NCI-H146 treated with DMSO at 0.1 percent for 48 hours (cell line): Measurements from ENCODE around the gene AP2M1.
A peak's percentile ranks its signal among the peaks of the same experiment; 100 is the strongest.
"Not testable (repeated sequence)": the region's sequence is repeated elsewhere in the genome, so short reads cannot be mapped to it uniquely, and the experiment has no call there.

Experiments
- DNase-seq: peaks from one replicate; lab custom pipeline; 2025; ENCODE audit not compliant: unreplicated experiment; lab: John Stamatoyannopoulos, UW

The AP2M1 gene

DNA sequence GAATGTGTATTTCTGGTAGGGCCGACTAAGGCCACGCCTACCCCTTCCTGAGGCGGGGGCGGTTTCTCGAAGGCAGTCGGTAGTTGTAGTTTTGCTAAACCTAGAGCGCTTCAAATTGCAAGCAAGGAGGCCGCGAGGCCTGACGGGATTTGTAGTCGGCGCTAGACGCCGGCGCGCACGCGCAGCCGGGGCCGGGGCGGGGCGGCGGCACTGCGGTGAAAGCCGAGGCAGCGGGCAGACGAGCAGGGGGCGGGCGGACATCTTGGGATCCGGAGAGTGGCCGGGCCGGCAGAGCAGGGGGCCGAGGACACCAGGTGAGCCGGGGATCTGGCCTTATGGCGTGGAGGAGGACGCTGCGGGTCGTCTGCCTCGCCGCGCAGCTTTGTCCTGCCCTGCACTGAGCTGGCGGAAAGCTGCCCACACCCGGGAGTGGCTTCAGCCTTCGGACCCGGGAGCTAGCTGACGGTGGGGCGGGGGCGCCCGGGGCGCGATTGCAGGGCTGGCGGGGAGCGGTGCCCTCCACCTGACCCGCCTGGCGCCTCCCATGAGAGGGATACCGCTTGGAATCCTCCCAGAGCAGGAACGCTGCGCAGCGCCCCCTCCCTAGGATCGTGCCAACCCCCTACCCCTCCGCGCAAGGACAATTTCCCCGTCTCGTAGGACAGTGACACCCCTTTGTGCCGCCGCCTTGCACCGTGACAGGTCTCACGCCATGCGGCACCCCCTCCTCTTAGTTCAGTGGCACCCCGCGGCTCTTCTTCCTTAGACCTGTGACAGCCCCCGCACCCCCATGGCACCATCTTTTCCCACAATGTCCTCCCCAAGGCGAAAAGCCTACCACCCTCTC, at the start of gene AP2M1:
Gene AP2M1, plus strand, starts transcription at position 210 of the 847 bp plus-strand sequence. CDS start 2,139 bp downstream, outside the sequence.
- DNase-seq, result peak; percentile 100

DNA sequence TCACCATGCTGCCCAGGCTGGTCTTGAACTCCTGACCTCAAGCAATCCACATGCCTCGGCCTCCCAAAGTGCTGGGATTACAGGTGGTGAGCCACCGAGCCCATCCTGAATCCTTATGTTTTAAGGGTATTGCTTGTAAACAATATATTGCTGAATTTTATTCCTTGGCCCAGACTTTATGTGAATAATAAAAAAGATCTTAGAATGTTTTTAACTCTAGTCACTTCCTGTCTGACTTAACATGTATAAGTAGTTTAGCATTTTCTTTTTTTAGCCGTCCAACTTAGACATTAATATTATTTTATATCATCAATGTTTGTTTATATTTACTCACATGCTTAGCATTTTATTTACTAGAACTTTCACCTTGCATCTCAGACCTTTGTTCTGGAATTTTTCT, 48.6 kb upstream of the AP2M1 start:
- DNase-seq, result no peak

DNA sequence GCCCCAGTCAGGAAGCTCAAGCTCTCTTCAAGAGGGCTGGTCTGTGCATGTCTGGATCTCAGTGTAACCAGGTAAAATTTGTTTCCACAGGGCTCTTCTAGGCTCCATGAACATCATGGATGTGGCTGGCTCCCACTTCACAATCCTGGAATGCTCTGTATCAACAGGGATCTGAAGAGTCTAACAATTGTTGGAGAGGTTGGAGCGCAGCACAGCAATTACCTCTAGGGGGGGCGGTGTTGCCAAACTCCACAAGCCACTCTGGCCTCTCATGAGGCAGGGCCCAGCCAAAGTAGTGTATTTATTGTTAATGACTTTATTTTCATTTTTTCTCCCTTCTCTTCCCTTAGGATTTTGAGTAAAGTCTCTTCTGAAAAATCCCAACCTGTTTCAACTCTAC, 45.6 kb upstream of the AP2M1 start:
- no peak for DNase-seq

DNA sequence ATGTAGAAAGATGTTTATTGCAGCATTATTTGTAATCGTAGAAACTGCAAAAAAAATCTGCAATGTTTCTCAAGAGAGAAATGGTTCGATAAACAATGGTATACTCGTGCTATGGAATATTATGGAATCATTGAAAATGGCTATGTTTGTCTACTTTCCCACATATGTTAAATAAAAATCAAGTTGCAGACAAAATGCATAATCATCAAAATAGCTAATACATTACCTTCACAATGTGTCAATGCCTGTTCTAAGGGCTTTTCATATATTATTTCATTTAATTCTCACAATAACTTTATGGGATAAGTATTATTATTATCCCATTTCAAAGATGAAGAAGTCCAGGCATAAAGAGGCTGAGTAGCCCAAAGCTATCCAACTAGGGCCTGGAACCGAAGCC, 41.7 kb upstream of the AP2M1 start:
- DNase-seq, result no peak

DNA sequence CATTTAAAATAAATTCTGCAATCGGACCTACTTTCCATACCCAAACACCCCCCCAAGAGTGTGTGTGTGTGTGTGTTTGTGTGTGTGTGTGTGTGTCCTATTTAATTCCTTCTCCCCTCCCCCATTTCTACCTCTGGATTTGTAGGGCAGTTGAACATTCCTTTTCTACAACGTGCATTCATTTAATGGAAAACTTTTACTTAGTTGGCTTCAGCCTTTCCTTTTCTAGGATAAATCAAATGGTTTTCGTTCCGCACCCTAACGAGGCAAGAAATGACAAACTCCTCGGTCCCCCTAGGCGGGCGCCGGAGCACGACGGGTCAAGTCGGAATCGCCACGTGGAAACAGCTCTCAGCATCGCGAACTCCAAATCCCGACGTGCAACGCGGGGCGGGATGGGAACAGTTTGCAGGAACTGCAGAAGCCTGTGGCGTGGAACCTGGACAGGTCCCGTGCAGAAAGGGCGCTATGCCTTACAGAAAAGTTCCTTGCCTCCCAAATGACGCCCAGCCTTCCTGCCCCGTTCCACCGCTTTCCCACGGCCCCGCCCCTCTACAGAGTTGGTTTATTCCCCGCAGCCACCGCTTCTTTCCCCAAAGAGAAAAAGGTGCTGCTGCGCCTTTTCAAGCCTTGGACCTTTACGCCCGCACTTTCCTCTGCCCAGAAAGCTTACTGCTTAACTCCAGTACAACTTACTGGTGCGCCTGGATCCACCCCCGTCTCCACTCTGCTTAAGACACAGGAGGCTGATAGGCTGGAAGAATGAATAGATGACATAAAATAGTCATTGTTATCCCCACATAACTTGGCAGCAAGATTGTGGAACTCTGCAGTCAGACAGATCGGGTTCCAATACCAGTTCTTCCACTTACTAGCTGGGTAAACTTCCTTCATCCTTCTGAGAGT, 40.6 kb upstream of the AP2M1 start:
- DNase-seq, result peak; percentile 80

DNA sequence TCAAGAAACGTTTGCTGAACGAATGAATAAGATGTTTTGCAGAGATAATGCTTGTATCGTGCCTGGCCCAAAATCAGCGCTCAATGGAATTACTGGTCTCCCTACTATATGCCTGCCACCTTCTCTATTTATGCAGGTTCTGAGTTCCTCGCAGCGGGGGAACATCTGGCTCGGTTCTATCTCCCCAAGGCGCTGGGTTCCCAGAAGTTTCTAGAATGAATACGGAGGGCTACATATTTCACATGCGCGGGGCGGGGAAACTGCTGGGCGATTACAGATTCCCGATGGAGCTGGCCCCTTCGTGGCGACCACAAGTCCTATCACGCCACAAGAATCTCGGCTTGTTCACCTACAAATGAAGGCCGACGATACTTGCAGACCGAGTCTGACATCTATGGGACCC, 39.9 kb upstream of the AP2M1 start:
- DNase-seq, result no peak

DNA sequence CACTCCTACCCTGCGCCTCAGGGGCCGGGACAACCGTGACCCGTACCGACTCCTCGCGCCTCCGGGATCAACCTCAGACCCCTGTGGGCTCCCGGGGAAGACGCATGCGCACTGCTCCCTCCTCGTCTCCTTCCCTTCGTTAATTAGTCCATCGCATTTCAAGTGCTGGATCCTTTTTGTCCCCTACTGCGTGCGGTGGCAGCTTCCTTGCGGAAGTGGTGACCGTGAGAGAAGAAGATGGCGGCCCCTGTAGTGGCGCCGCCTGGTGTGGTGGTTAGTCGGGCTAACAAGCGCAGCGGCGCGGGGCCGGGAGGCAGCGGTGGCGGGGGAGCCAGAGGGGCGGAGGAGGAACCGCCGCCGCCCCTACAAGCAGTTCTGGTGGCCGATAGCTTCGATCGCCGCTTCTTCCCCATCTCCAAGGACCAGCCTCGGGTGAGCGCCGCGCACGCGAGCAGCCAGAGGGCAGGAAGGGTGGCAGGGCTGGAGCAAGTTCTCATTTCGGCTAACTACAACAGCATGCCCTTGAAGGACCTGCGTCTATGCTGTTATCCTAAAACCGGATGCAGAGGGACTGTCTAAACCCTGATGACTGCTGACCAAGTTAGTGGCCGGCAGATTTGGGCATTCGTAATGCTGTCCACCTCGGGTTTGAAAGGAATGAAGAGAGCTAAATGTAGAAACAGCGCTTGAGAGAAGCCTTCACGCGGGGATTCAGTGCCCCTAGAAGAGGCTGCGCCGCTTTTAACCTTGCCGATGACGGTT, 39.3 kb upstream of the AP2M1 start, which contains the start of gene EIF2B5:
Gene EIF2B5, plus strand, starts transcription at position 210 of the 762 bp plus-strand sequence. Its CDS starts 28 bp downstream, at position 238.
- DNase-seq, result peak; percentile 99

DNA sequence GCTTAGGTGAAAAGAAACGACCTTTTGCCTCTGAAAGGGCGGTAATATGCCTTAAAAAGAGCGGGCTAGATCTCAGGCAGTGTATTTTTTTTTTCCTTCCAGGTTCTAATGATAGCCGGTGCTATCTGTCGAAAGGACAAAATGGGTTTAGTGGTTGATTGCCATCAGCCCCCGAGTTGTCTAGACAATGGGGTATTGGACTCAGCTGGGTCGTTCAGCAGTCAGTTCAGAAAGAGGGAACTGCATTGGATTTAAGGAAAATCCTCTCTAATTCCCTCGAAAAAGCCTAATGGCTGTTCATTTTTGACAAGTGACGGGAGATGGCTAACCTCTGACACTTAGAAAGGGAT, 38.8 kb upstream of the AP2M1 start:
- peak; percentile 47 for DNase-seq

DNA sequence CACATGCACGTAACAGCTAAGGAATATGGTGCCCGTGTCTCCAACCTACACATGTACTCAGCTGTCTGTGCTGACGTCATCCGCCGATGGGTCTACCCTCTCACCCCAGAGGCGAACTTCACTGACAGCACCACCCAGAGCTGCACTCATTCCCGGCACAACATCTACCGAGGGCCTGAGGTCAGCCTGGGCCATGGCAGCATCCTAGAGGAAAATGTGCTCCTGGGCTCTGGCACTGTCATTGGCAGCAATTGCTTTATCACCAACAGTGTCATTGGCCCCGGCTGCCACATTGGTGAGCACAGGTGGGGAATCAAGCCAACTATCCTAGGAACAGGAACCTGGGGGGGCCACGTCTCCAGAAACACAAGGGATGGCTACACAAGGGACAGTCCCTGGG, 34.2 kb upstream of the AP2M1 start:
- no peak for DNase-seq

DNA sequence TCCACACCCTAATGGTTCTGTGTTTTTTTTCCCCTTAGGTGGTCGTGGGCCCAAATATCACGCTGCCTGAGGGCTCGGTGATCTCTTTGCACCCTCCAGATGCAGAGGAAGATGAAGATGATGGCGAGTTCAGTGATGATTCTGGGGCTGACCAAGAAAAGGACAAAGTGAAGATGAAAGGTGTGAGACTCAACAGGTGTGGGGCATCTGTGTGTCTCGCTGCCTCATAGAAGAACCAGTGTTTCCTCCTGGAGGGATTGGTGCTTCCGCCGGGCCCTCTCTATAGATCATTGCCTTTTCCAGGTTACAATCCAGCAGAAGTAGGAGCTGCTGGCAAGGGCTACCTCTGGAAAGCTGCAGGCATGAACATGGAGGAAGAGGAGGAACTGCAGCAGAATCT, 32.5 kb upstream of the AP2M1 start:
- no peak for DNase-seq

DNA sequence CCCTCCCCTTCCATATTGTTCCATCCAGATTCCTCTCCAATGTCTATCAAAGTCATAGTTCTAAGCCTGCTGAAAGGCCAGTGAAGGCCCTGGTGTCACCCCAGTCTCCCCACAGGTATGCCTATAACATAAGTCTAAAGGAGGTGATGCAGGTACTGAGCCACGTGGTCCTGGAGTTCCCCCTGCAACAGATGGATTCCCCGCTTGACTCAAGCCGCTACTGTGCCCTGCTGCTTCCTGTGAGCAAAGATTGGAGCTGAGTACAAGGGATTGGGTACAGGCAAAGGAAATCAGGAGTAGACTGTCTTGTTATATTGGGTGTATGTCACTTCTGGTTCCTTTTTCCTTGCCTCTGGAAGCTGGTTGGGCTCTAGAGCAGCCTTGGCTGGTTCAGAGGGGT, 31.3 kb upstream of the AP2M1 start:
- no peak for DNase-seq

DNA sequence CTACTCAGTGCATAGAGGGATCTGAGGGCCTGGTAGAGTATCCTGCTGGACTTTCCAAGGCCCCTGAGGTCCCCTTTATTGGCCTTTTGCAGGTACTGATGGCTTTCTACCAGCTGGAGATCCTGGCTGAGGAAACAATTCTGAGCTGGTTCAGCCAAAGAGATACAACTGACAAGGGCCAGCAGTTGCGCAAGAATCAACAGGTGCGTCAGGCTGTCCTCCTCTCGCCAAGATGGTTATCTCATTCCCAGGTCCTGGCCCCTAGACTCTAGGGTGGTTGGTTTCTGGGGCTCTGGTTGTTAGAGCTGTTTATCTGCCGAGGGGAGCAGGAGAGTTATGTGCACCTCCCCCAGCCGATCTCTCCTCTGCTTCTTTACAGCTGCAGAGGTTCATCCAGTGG, 30.1 kb upstream of the AP2M1 start:
- DNase-seq, result no peak

DNA sequence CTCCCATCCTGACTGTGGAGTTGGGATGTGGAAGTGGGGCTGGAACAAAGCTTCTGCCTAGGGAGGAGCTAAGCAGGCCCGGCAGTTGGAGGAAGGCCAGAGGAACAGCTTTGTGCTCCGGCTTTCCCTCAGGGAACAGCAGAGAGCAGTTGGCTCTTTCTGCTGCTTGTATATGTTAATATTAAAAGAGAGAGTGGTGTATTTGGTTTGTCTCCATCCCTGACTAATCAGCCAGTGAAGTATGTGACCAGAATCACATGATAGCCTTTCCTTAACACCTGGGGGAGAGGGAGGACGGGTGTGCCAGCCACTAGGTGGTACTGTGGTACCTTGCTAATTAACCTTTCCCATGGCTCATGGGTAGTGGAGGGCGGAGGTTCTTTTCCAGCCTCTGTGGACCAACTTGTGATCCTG, 29.5 kb upstream of the AP2M1 start:
- DNase-seq, result peak; percentile 20

DNA sequence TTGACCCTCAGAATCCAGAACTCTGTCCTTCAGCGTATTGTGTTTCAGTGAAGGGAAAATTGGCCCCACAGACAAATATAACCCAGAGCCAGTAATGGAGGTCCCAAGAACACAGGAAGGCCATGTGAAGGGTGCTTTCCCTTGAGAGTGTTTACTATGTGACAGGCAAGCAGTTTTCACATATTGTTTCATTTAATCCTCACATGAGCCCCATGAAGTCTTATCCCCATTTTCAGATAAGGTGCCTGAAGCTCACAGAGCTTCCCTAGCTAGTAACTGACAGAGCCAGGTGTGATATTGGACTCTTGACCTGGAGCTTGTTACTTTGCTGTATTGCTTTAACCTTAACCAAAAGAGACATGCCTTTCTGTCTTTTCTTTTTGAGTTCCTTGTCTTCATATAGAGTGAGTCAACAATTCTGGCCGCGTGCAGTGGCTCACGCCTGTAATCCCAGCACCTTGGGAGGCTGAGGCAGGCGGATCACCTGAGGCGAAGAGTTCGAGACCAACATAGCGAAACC, 28.8 kb upstream of the AP2M1 start:
- DNase-seq, result no peak

DNA sequence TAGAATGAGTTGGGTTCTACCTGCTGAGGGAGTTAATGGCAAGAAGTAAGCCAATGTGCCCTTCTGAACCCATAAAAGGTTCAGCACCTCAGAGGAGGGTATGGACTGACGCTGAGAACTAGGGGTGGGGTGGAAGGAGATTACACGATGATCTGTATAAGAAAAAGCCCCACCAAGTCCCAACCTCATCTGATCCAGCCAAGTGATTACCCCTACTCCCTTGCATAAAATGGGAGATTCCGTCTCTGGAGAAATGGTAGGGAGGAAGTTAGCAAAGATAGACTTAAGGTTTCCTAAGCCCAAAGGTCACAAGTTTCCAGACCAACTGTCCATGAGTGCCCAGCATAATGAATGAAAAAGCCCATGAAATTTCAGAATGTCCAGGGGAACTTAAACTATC, 26.6 kb upstream of the AP2M1 start:
- no peak for DNase-seq

DNA sequence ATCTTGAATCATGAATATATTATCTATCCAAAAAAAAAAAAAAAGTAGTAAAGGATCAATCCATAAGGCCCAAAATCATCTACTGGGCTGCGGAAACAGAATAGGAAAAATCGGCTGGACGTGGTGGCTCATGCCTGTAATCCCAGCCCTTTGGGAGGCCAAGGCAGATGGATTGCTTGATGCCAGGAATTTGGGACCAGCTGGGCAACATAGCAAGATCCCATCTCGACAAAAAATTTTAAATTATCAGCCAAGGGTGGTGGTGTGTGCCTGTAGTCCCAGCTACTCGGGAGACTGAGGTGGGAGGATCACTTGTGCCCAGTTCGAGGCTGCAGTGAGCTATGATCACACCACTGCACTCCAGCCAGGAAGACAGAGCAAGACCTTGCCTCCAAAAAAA, 25.5 kb upstream of the AP2M1 start:
- DNase-seq, result no peak

DNA sequence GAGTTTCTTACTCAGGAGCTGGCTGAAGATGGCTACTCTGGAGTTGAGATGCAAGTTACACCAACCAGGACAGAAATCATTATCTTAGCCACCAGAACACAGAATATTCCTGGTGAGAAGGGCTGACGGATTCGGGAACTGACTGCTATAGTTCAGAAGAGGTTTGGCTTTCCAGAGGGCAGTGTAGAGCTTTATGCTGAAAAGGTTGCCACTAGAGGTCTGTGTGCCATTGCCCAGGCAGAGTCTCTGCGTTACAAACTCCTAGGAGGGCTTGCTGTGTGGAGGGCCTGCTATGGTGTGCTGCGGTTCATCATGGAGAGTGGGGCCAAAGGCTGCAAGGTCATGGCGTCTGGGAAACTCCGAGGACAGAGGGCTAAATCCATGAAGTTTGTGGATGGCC, 24.9 kb upstream of the AP2M1 start:
- not testable (repeated sequence) for DNase-seq

DNA sequence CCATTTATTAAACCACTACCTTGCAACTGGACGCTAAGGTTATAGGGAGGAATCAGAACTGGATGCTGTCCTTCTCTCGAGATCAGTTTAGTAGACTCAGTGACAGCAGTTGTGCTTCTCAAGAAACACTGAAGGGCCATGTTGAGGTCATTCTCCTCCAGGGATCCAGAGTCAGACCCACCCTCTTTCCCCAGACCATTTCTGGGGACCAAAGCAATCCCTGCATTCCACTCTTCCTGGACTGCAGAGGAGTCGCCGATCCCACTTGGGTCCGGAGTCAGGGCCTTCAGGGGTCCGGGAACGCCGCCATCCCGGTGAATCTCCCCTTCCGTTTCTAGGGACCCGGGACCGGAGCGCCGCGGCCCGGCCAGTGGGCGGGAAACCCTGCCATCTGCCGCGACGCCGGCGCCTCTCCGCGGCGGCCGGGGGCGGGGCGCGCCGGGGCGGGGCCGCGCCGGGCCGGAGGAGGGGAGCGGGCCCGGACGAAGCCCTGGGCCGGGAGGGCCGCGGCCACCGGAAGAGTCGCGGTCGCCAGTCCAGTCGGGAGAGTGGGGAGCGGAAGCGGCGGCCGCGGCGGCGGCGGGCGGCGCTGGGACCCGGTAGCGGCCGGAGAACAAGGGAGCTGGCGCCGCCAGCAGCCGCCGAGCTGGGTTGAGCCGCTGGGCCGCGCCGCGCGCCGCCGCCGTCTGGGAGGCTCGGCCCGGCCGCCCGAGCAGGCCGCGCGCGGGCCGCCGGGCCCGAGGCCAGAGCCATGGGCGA, 19.6 kb upstream of the AP2M1 start, which contains the start of gene DVL3:
Gene DVL3, plus strand, starts transcription at position 493 of the 759 bp plus-strand sequence. Its CDS starts 259 bp downstream, at position 752.
- peak; percentile 84 for DNase-seq

DNA sequence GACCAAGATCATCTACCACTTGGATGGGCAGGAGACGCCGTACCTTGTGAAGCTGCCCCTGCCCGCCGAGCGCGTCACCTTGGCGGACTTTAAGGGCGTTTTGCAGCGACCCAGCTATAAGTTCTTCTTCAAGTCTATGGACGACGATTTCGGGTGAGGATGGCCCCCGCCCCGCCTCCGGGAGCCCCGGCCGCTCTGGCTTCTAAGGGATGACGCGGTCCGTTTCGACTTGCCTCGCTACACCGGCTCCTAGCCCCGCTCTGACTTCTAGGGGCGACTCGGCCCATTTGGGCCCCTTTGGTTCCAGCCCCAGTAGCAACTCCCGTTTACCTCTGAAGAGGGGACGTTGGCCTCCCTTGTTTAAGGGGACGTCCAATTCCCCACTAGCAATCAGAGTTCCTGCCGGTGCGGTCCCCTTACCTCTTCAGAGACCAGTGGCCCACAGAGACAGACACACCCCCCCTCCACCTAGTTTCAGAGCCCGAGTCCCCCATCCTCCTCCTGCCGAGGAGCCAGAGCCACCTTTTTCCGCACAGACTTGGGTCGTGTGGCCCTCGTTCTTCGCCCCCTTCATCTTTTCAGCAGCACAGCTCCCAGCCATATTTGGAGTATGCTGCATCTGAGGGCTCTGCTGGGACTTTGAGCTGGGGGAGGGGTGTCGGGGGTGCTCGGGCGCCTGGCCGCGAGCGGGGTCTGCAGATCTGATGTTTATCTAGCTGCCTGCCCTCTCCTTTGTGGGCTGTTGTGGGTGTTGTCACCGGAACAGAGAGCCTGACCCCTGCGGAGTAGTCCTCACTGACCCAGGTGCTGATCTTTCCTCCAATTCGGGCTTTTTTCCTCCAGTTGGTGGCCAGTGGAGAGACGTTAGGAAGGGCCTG, 18.8 kb upstream of the AP2M1 start:
- DNase-seq, result peak; percentile 67
